HFFc6 (cell line): Measurements from ENCODE around the gene DCAF7. TPM values are rescaled to one million over a fixed set of nuclear protein-coding genes. Genes with fewer than 3 reads are reported as not detected.

Experiments used
- DNase-seq: peaks from one replicate; pipeline ENCODE4 v3.0.0-alpha.2; 2018
- H3K27ac Mint-ChIP-seq: 2 replicates; pipeline ENCODE4 v1.8.0; 2020; ENCODE audit warnings: mild to moderate bottlenecking, mixed read lengths
- H3K27me3 Mint-ChIP-seq: 2 replicates; pipeline ENCODE4 v1.8.0; 2021; ENCODE audit warnings: mild to moderate bottlenecking, moderate library complexity, mixed read lengths; ENCODE audit not compliant: insufficient read depth
- H3K36me3 Mint-ChIP-seq: 2 replicates; pipeline ENCODE4 v1.8.0; 2021; ENCODE audit warnings: low read depth, mixed read lengths
- H3K4me1 Mint-ChIP-seq: 2 replicates; pipeline ENCODE4 v1.8.0; 2020; ENCODE audit warnings: low read depth, mixed read lengths
- H3K4me3 Mint-ChIP-seq: 2 replicates; pipeline ENCODE4 v1.8.0; 2020; ENCODE audit warnings: mild to moderate bottlenecking, moderate library complexity, mixed read lengths
- H3K9me3 Mint-ChIP-seq: 2 replicates; pipeline ENCODE4 v1.8.0; 2020; ENCODE audit warnings: mild to moderate bottlenecking, mixed read lengths
- CTCF ChIP-seq: fragments of 200-600 bp; sonication (generic); IDR thresholded peaks from 2 replicates; pipeline ENCODE4 v1.5.0; 2021; ENCODE audit warnings: antibody characterized with exemption, mild to moderate bottlenecking
- total RNA-seq, 6 experiments: library from RNA; stranded (reverse); fragmentation: NEBNext Ultra II Directional; extraction: Animal tissue kit (Norgen Biotek cat#: 25700); gene quantifications; 2 replicates in 1 of 6; 3 replicates in 5 of 6; pipeline ENCODE4 v1.2.3, GENCODE V29; 2021

The DCAF7 gene
- total RNA-seq, 6 experiments from 2014 or later: 58.6 to 67.0 (median 63.3) TPM

GRCh38 chr17:63623786-63624530 lies 73.7 kb downstream of the DCAF7 start:
- H3K27ac Mint-ChIP-seq: peak overlapping the region; percentile 86
- H3K9me3 Mint-ChIP-seq: no peaks in the 10 kb centered on the region
- peak overlapping the region; percentile 98 for H3K4me3 Mint-ChIP-seq
- no peaks in the 10 kb centered on the region for H3K36me3 Mint-ChIP-seq
- H3K4me1 Mint-ChIP-seq: peaks cover 45% of the 10 kb centered on the region
- DNase-seq: no peak
- no peak for TF ChIP-seq CTCF
- H3K27me3 Mint-ChIP-seq: peaks cover 2% of the 10 kb centered on the region

- Mint-ChIP-seq H3K9me3 (no peaks in the 10 kb centered on the region), H3K4me1 (peaks cover 45% of the 10 kb centered on the region), H3K36me3 (no peaks in the 10 kb centered on the region), H3K27me3 (peaks cover 2% of the 10 kb centered on the region), H3K4me3 (peak overlapping the region; percentile 98; the same call in 1 of the 2 replicates), H3K27ac (no peak overlapping the region)
- TF ChIP-seq CTCF: no peak
- no peak for DNase-seq
Measured at GRCh38 chr17:63624531-63624880, 74.2 kb downstream of the DCAF7 start.

- TF ChIP-seq CTCF: no peak
- Mint-ChIP-seq H3K9me3 (no peaks in the 10 kb centered on the region), H3K27me3 (peaks cover 2% of the 10 kb centered on the region), H3K27ac (peak overlapping the region; percentile 65), H3K36me3 (no peaks in the 10 kb centered on the region), H3K4me1 (peaks cover 37% of the 10 kb centered on the region), H3K4me3 (peak overlapping the region; percentile 74)
- no peak for DNase-seq
Measured at GRCh38 chr17:63626551-63627180, 76.4 kb downstream of the DCAF7 start.

GRCh38 chr17:63629627-63630026 lies 79.3 kb downstream of the DCAF7 start:
- H3K27ac Mint-ChIP-seq: no peak overlapping the region
- H3K4me1 Mint-ChIP-seq: peaks cover 33% of the 10 kb centered on the region
- DNase-seq: no peak
- no peaks in the 10 kb centered on the region; the same call in 1 of the 2 replicates for H3K27me3 Mint-ChIP-seq
- H3K36me3 Mint-ChIP-seq: peaks cover 4% of the 10 kb centered on the region; the same call in 1 of the 2 replicates
- no peak for TF ChIP-seq CTCF
- H3K9me3 Mint-ChIP-seq: no peaks in the 10 kb centered on the region
- no peak overlapping the region for H3K4me3 Mint-ChIP-seq

- H3K36me3 Mint-ChIP-seq: peaks cover 6% of the 10 kb centered on the region
- H3K4me3 Mint-ChIP-seq: no peak overlapping the region
- H3K9me3 Mint-ChIP-seq: no peaks in the 10 kb centered on the region
- TF ChIP-seq CTCF: no peak
- no peak for DNase-seq
- peaks cover 22% of the 10 kb centered on the region for H3K4me1 Mint-ChIP-seq
- H3K27ac Mint-ChIP-seq: no peak overlapping the region
- H3K27me3 Mint-ChIP-seq: no peaks in the 10 kb centered on the region; the same call in 1 of the 2 replicates
Measured at GRCh38 chr17:63631062-63631461, 80.8 kb downstream of the DCAF7 start.
